ENCODE results near the gene ATP8A2.
"Not testable (repeated sequence)": the region's sequence is repeated elsewhere in the genome, so short reads cannot be mapped to it uniquely, and the experiment has no call there.

GRCh38 chr13:25954080-25954479 is 582.3 kb downstream of the ATP8A2 start:
- TF ChIP-seq CTCF (IDR thresholded peaks at IDR 0.05); POLR2AphosphoS5 (IDR thresholded peaks at IDR 0.05; ENCODE audit: low read depth, low read length); REST (IDR thresholded peaks at IDR 0.05; ENCODE audit: insufficient read depth in 1 of 2, low read depth in 2 of 2, low read length in 1 of 2); SIN3A (IDR thresholded peaks at IDR 0.05; ENCODE audit: borderline replicate concordance, insufficient read depth, low read depth, low read length); TCF7L2 (IDR thresholded peaks at IDR 0.05; ENCODE audit: low read depth, low read length): not testable (repeated sequence)

All from Panc1 (cell line).